Measurements from ENCODE around the gene PDE4D. TPM values are rescaled to one million over a fixed set of nuclear protein-coding genes. Genes with fewer than 3 reads are reported as not detected.
A peak's percentile ranks its signal among the peaks of the same experiment; 100 is the strongest.

PDE4D gene
- total RNA-seq, 1 donor from 2014 or later = 85.8 TPM

GRCh38 chr5:59592101-59592500, 301.4 kb downstream of the PDE4D start:
- no peak for ATAC-seq
- DNase-seq = no peak

GRCh38 chr5:59591162-59591561, 302.4 kb downstream of the PDE4D start:
- no peaks in the 10 kb centered on the region for H3K9me3 ChIP-seq
- intact Hi-C loops (cut with DNase I) = no loop called here
- ATAC-seq (no peak), DNase-seq (no peak)
- peaks cover 9% of the 10 kb centered on the region for H3K4me1 ChIP-seq
- no peak overlapping the region for H3K4me3 ChIP-seq
- no peaks in the 10 kb centered on the region for H3K27me3 ChIP-seq
- no peak overlapping the region for H3K27ac ChIP-seq
- H3K36me3 ChIP-seq = no peaks in the 10 kb centered on the region
- TF ChIP-seq CTCF (IDR thresholded peaks at IDR 0.05) = no peak

More at GRCh38 chr5:59592101-59592500, 301.4 kb downstream of the PDE4D start:
- intact Hi-C loops (cut with DNase I) = no loop called here
- H3K27ac ChIP-seq = no peak overlapping the region
- H3K4me1 ChIP-seq = peaks cover 9% of the 10 kb centered on the region
- no peaks in the 10 kb centered on the region for H3K9me3 ChIP-seq
- H3K36me3 ChIP-seq = no peaks in the 10 kb centered on the region
- TF ChIP-seq CTCF (IDR thresholded peaks at IDR 0.05) = no peak
- H3K4me3 ChIP-seq = no peak overlapping the region
- no peaks in the 10 kb centered on the region for H3K27me3 ChIP-seq

- intact Hi-C loops (cut with DNase I) = no loop called here
- no peak overlapping the region for H3K27ac ChIP-seq
- DNase-seq (no peak), ATAC-seq (peak; percentile 58)
- no peak for TF ChIP-seq CTCF (IDR thresholded peaks at IDR 0.05)
- H3K27me3 ChIP-seq = no peaks in the 10 kb centered on the region
- peaks cover 9% of the 10 kb centered on the region for H3K4me1 ChIP-seq
- H3K36me3 ChIP-seq = no peaks in the 10 kb centered on the region
- no peaks in the 10 kb centered on the region for H3K9me3 ChIP-seq
- no peak overlapping the region for H3K4me3 ChIP-seq
These were observed 304.6 kb downstream of the PDE4D start for GRCh38 chr5:59588922-59589321.

- Histone ChIP-seq H3K27ac (peak overlapping the region; percentile 0), H3K4me3 (peak overlapping the region; percentile 28)
- intact Hi-C loops (cut with DNase I) = no loop called here
These were observed 305.8 kb downstream of the PDE4D start for GRCh38 chr5:59587489-59588337.

GRCh38 chr5:59586841-59587240, 306.7 kb downstream of the PDE4D start:
- TF ChIP-seq CTCF (IDR thresholded peaks at IDR 0.05) = no peak
- ATAC-seq = no peak
- Histone ChIP-seq H3K4me3 (peak overlapping the region; percentile 28), H3K9me3 (no peaks in the 10 kb centered on the region), H3K27ac (no peak overlapping the region), H3K4me1 (peaks cover 9% of the 10 kb centered on the region), H3K36me3 (no peaks in the 10 kb centered on the region), H3K27me3 (no peaks in the 10 kb centered on the region)
- no peak for DNase-seq
- intact Hi-C loops (cut with DNase I) = no loop called here

More at GRCh38 chr5:59587489-59588337, 305.8 kb downstream of the PDE4D start:
- ATAC-seq = peak; percentile 86
- peaks cover 9% of the 10 kb centered on the region for H3K4me1 ChIP-seq
- H3K27me3 ChIP-seq = no peaks in the 10 kb centered on the region
- DNase-seq = peak; percentile 68
- H3K36me3 ChIP-seq = no peaks in the 10 kb centered on the region
- no peaks in the 10 kb centered on the region for H3K9me3 ChIP-seq
- peak; percentile 21 for TF ChIP-seq CTCF (IDR thresholded peaks at IDR 0.05)

Data from upper lobe of right lung (tissue), 1 donor.